CD4-positive, alpha-beta T cell (primary cell): ENCODE data around the gene TMEM117. TPM values are rescaled to one million over a fixed set of nuclear protein-coding genes. Genes with fewer than 3 reads are reported as not detected.

Experiments used
- ATAC-seq: fragments of 200-7000 bp; cut with Tn5 transposase; one replicate; pipeline ENCODE4 v1.10.0; 2022; ENCODE audit warnings: mild to moderate bottlenecking; ENCODE audit not compliant: poor library complexity
- CTCF ChIA-PET: fragments of 350-600 bp; sonication (Branson Sonifier 250); formaldehyde crosslinking; loops from one replicate; lab custom pipeline; 2021; ENCODE audit warnings: antibody characterized with exemption, inconsistent platforms; lab: Charles Lee
- POLR2A ChIA-PET: fragments of 350-600 bp; sonication (Branson Sonifier 250); formaldehyde crosslinking; loops from one replicate; lab custom pipeline; 2021; ENCODE audit warnings: antibody characterized with exemption, inconsistent platforms; lab: Charles Lee
- DNase-seq, 14 experiments: peaks; one replicate each; pipeline ENCODE4 v3.0.0-alpha.2; 2013 to 2020; ENCODE audit warnings: mixed read lengths in 2 of 14
- H3K27ac ChIP-seq, 2 donors: one replicate each; pipeline versions ENCODE4 v1.5.1 to v1.7.0; 2013; ENCODE audit warnings: low read length in 2 of 2, low read depth in 1 of 2, mild to moderate bottlenecking in 1 of 2
- H3K27me3 ChIP-seq, 2 experiments: 1 replicate in 1 of 2; 2 replicates in 1 of 2; pipeline versions ENCODE4 v1.6.1 to v1.7.0; 2013; ENCODE audit warnings: low read length in 2 of 2, control low read depth in 1 of 2, mild to moderate bottlenecking in 1 of 2, moderate library complexity in 1 of 2; ENCODE audit not compliant: insufficient read depth in 2 of 2, control insufficient read depth in 1 of 2
- H3K36me3 ChIP-seq: one replicate; pipeline ENCODE4 v1.6.1; 2013; ENCODE audit warnings: low read length, control low read depth; ENCODE audit not compliant: insufficient read depth
- H3K4me1 ChIP-seq: one replicate; pipeline ENCODE4 v1.6.1; 2013; ENCODE audit warnings: low read length, control low read depth; ENCODE audit not compliant: insufficient read depth
- H3K4me3 ChIP-seq: one replicate; pipeline ENCODE4 v1.5.1; 2013; ENCODE audit warnings: mild to moderate bottlenecking, low read length, moderate library complexity
- H3K9me3 ChIP-seq, 2 experiments: 1 replicate in 1 of 2; 2 replicates in 1 of 2; pipeline versions ENCODE4 v1.6.1 to v1.7.0; 2013; ENCODE audit warnings: low read length in 2 of 2, mild to moderate bottlenecking in 2 of 2, control low read depth in 1 of 2, moderate library complexity in 1 of 2; ENCODE audit not compliant: control insufficient read depth in 1 of 2, insufficient read depth in 1 of 2
- H3K27ac Mint-ChIP-seq: one replicate; pipeline ENCODE4 v1.8.0; 2020; ENCODE audit warnings: mixed read lengths
- H3K27me3 Mint-ChIP-seq: one replicate; pipeline ENCODE4 v1.8.0; 2021; ENCODE audit warnings: mixed read lengths
- H3K36me3 Mint-ChIP-seq: one replicate; pipeline ENCODE4 v1.8.0; 2021; ENCODE audit warnings: low read depth, mixed read lengths
- H3K4me1 Mint-ChIP-seq: one replicate; pipeline ENCODE4 v1.8.0; 2021; ENCODE audit warnings: low read depth, mixed read lengths
- H3K4me3 Mint-ChIP-seq: one replicate; pipeline ENCODE4 v1.8.0; 2020; ENCODE audit warnings: mild to moderate bottlenecking, mixed read lengths
- H3K9me3 Mint-ChIP-seq: one replicate; pipeline ENCODE4 v1.8.0; 2020; ENCODE audit warnings: mixed read lengths
- CTCF ChIP-seq: fragments of 200-600 bp; IDR thresholded peaks from one replicate; pipeline ENCODE4 v1.8.0; 2022; ENCODE audit warnings: antibody characterized with exemption, mild to moderate bottlenecking
- intact Hi-C, 2 experiments: fragments of 100-400 bp; cut with DNase I in 1 of 2; cut with micrococcal nuclease in 1 of 2; formaldehyde crosslinking; loops; one replicate each; pipeline versions ENCODE4 v1.15.1 to v1.9.0; 2023 to 2025; cut with DNase I, micrococcal nuclease
- total RNA-seq, 174 experiments: library from RNA in 2 of 174; stranded (reverse) in 2 of 174; gene quantifications; one replicate each; pipeline ENCODE4 v1.2.3 and lab custom pipeline; 2021 to 2026

The TMEM117 gene
- total RNA-seq, 2 experiments from 2014 or later = 3.4 to 4.4 TPM

- Mint-ChIP-seq H3K4me3 (no peak overlapping the region), H3K36me3 (no peaks in the 10 kb centered on the region), H3K27me3 (no peaks in the 10 kb centered on the region), H3K27ac (no peak overlapping the region), H3K9me3 (no peaks in the 10 kb centered on the region), H3K4me1 (no peaks in the 10 kb centered on the region)
- Histone ChIP-seq H3K36me3 (no peaks in the 10 kb centered on the region), H3K27me3 (no peaks in the 10 kb centered on the region), H3K9me3 (no peaks in the 10 kb centered on the region), H3K4me1 (no peaks in the 10 kb centered on the region), H3K4me3 (no peak overlapping the region), H3K27ac (no peak overlapping the region)
- intact Hi-C loops = no loop called here
- DNase-seq = no peak
- ATAC-seq = no peak
- no peak for TF ChIP-seq CTCF
- ChIA-PET CTCF (no interaction called here), POLR2A (no interaction called here)
Observed at GRCh38 chr12:44059476-44059875, 223.6 kb downstream of the TMEM117 start.

GRCh38 chr12:44063671-44064070 is 227.8 kb downstream of the TMEM117 start:
- no peaks in the 10 kb centered on the region for H3K27me3 ChIP-seq
- POLR2A ChIA-PET = no interaction called here
- no peaks in the 10 kb centered on the region for H3K27me3 Mint-ChIP-seq
- DNase-seq = no peak
- no peak overlapping the region for H3K27ac ChIP-seq
- H3K4me1 Mint-ChIP-seq = no peaks in the 10 kb centered on the region
- H3K9me3 Mint-ChIP-seq = no peaks in the 10 kb centered on the region
- no peak overlapping the region for H3K4me3 Mint-ChIP-seq
- ATAC-seq = no peak
- no peaks in the 10 kb centered on the region for H3K4me1 ChIP-seq
- intact Hi-C loops = no loop called here
- TF ChIP-seq CTCF = no peak
- H3K36me3 ChIP-seq = no peaks in the 10 kb centered on the region
- H3K4me3 ChIP-seq = no peak overlapping the region
- no peaks in the 10 kb centered on the region for H3K9me3 ChIP-seq
- no peak overlapping the region for H3K27ac Mint-ChIP-seq
- CTCF ChIA-PET = no interaction called here
- H3K36me3 Mint-ChIP-seq = no peaks in the 10 kb centered on the region

- H3K4me1 ChIP-seq = no peaks in the 10 kb centered on the region
- no peak overlapping the region for H3K27ac Mint-ChIP-seq
- TF ChIP-seq CTCF = no peak
- DNase-seq (no peak), ATAC-seq (no peak)
- no peak overlapping the region for H3K27ac ChIP-seq
- no peaks in the 10 kb centered on the region for H3K36me3 Mint-ChIP-seq
- H3K9me3 Mint-ChIP-seq = no peaks in the 10 kb centered on the region
- no peaks in the 10 kb centered on the region for H3K36me3 ChIP-seq
- CTCF ChIA-PET = no interaction called here
- H3K4me3 Mint-ChIP-seq = no peak overlapping the region
- H3K9me3 ChIP-seq = no peaks in the 10 kb centered on the region
- H3K4me1 Mint-ChIP-seq = no peaks in the 10 kb centered on the region
- POLR2A ChIA-PET = no interaction called here
- no peaks in the 10 kb centered on the region for H3K27me3 ChIP-seq
- H3K27me3 Mint-ChIP-seq = no peaks in the 10 kb centered on the region
- intact Hi-C loops = no loop called here
- H3K4me3 ChIP-seq = no peak overlapping the region
Observed at GRCh38 chr12:44076871-44077270, 241.0 kb downstream of the TMEM117 start.
